ENCODE data around the gene C1QTNF3. TPM values are rescaled to one million over a fixed set of nuclear protein-coding genes. Genes with fewer than 3 reads are reported as not detected.
"Not testable (repeated sequence)": the region's sequence is repeated elsewhere in the genome, so short reads cannot be mapped to it uniquely, and the experiment has no call there.

C1QTNF3 gene
- polyA plus RNA-seq, 1 donor from 2014 or later, result 0.81 TPM

DNA sequence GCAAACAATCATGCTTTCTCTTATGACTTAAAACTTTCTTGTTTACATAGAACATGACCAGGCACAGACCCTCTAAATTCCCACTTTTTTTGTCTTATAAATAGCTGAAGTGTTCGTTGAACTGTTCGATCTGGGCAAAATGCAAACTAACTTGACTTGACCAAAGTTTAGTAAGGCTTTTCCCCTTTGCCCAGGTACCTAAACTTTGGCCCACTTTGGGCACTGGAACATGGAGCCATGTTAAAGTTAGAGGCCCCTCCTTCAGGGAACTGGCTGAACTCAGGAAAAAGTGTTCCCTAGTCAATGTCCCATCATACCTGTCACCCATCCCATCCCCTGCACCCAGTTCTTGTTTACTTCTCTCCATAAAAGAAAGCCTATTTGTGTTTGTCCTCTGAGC is 25.8 kb downstream of the C1QTNF3 start:
- Mint-ChIP-seq H3K36me3 (peaks cover 9% of the 10 kb centered on the region), H3K4me3 (no peak overlapping the region), H3K9me3 (peaks cover 0 to 6% (median 0%) of the 10 kb centered on the region in 3 donors), H3K4me1 (no peaks in the 10 kb centered on the region), H3K27me3 (no peaks in the 10 kb centered on the region), H3K27ac (no peak overlapping the region)

DNA sequence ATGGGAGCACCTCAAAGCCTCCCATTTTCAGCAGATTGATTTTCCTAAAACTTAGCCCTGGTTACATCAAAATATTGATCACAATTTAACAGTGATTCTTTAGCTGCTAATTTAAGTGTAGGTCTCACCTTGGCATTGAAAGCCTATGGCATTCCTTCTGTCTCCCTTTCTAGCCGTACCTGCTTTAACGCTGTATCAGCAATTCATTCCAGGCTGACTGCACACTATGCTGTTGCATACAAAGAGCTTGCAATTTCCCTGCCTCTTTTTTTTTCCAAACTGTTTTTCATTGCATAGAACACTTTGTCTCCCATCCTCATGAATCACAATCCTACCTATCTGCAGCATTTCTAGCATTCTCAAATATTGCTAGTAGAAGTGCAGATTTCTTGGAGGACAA is 26.3 kb downstream of the C1QTNF3 start:
- no peaks in the 10 kb centered on the region for H3K4me1 Mint-ChIP-seq
- no peak overlapping the region for H3K4me3 Mint-ChIP-seq

DNA sequence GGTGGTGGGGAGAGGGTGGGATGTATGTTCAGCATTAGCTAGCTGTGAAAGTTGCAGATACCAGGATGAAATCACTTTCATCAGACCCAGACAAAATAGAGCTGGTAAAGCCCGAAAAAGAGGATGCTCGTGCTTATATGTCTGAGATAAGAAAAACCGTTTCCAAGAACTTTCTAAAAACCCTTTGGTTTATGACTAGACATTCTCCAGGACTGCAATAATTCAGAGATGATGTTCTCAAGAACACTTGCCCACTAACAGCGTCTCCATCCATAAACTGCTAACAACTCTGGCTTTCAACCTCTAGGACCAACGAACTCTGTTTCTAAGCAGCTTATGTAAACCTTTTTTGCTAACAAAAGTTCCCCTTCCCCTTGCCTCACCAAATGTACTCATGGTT is 26.8 kb downstream of the C1QTNF3 start:
- no peak overlapping the region for H3K4me3 Mint-ChIP-seq
- no peak overlapping the region for H3K27ac Mint-ChIP-seq
- no peaks in the 10 kb centered on the region for H3K27me3 Mint-ChIP-seq
- peaks cover 9% of the 10 kb centered on the region for H3K36me3 Mint-ChIP-seq
- H3K4me1 Mint-ChIP-seq, result no peaks in the 10 kb centered on the region
- H3K9me3 Mint-ChIP-seq, result peaks cover 0 to 6% (median 0%) of the 10 kb centered on the region in 3 donors

More for the DNA sequence above, 26.3 kb downstream of the C1QTNF3 start:
- H3K36me3 Mint-ChIP-seq, result peaks cover 9% of the 10 kb centered on the region
- H3K27ac Mint-ChIP-seq, result no peak overlapping the region
- H3K27me3 Mint-ChIP-seq, result no peaks in the 10 kb centered on the region
- H3K9me3 Mint-ChIP-seq, result peaks cover 0 to 6% (median 0%) of the 10 kb centered on the region in 3 donors

DNA sequence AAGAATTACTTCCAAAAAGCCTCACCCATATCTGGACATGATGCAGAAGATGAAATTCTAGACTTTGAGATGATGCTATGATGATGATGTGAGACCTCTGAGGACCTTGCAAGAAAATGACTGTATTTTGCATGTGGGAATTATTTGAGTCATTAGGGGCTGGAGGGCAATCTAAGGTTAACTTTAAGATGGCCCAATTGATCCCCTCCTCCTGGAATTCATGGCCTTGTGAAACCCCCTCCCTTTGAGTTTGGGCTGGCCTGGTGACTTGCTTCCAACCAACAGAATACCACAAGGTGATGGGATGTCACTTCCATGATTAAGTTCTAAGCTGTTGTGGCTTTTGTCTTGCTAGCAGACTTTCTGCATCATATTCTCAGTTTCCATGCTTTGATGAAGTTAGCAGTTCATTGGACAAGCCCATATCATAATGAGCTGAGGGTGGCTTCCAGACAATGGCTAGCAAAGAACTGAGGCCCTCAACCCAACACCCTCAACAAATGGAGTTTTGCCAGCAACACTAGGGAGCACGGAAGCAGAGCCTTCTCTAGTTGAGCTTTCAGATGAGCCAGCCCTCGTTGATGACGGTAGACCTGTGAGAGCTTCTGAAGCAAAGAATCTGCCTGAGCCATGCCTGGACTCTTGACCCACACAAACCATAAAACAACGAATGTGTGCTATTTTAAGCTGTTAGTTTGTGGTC is 27.7 kb downstream of the C1QTNF3 start:
- Mint-ChIP-seq H3K9me3 (peaks cover 0 to 6% (median 0%) of the 10 kb centered on the region in 3 donors), H3K27me3 (no peaks in the 10 kb centered on the region), H3K4me1 (no peaks in the 10 kb centered on the region), H3K27ac (no peak overlapping the region), H3K36me3 (peaks cover 9% of the 10 kb centered on the region), H3K4me3 (no peak overlapping the region)

DNA sequence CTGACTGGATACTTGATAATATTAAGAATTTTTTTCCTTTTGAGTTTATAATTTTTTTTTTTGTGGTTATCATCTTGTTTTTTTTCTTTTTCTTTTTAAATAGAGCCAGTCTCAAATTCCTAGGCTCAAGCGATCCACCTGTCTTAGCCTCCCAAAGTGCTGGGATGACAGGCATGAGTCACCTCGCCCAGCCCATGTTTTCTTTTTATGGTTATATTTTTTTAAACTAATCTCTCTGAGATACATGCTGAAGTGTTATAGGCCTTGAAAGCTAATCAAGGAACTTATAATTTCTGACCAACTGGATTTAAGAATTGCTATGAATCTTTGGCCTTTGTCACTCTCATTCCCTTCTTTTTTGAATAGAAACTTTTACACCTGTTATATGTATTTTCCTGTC is 28.4 kb downstream of the C1QTNF3 start:
- peaks cover 7% of the 10 kb centered on the region for H3K36me3 Mint-ChIP-seq
- peaks cover 0 to 6% (median under 1%) of the 10 kb centered on the region in 3 donors for H3K9me3 Mint-ChIP-seq
- no peak overlapping the region for H3K27ac Mint-ChIP-seq
- no peaks in the 10 kb centered on the region for H3K27me3 Mint-ChIP-seq
- H3K4me3 Mint-ChIP-seq, result no peak overlapping the region
- peaks cover 0 to 2% (median 1%) of the 10 kb centered on the region in 3 donors for H3K4me1 Mint-ChIP-seq

DNA sequence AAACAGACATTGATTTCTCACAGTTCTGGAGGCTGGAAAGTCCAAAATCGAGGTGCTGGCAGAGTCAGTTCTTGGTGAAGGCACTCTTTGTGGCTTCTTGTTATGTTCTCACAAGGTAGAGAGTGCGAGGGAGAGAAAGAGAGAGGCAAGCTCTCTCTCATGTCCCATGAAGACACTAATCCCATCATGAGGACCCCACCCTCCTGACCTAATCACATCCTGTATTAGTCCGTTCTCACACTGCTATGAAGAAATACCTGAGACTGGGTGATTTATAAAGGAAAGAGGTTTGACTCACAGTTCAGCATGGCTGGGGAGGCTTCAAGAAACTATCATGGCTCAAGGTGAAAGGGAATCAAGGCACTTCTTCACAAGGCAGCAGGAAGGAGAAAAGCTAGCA is 29.5 kb downstream of the C1QTNF3 start:
- no peak overlapping the region for H3K4me3 Mint-ChIP-seq
- peaks cover 5 to 10% (median 8%) of the 10 kb centered on the region in 3 donors for H3K4me1 Mint-ChIP-seq
- H3K27ac Mint-ChIP-seq, result no peak overlapping the region
- peaks cover 0 to 6% (median 2%) of the 10 kb centered on the region in 3 donors for H3K9me3 Mint-ChIP-seq
- H3K27me3 Mint-ChIP-seq, result no peaks in the 10 kb centered on the region
- H3K36me3 Mint-ChIP-seq, result peaks cover 4% of the 10 kb centered on the region

DNA sequence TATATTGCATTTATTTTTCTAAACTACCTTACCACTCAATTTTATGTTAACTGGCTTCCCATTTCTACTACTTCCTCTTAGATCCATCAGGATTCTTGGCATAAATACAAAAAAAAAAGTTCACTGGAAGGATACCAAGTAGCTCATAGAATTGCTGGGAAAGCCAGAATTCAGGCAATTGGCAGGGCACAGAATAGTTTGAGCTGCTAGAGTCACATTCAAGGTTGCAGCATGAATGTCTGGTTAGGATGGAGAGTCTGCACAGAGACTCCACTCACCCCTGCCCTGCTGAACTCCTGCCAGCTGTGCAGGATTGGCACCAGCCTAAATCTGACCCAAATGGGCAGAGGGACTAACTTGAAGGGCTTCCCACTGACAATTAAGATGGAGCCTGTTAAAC is 30.2 kb downstream of the C1QTNF3 start:
- H3K27me3 Mint-ChIP-seq, result no peaks in the 10 kb centered on the region
- no peak overlapping the region for H3K4me3 Mint-ChIP-seq
- peaks cover 0 to 6% (median 2%) of the 10 kb centered on the region in 3 donors for H3K9me3 Mint-ChIP-seq
- H3K27ac Mint-ChIP-seq, result no peak overlapping the region
- peaks cover 4% of the 10 kb centered on the region for H3K36me3 Mint-ChIP-seq
- H3K4me1 Mint-ChIP-seq, result peaks cover 5 to 14% (median 12%) of the 10 kb centered on the region in 3 donors

DNA sequence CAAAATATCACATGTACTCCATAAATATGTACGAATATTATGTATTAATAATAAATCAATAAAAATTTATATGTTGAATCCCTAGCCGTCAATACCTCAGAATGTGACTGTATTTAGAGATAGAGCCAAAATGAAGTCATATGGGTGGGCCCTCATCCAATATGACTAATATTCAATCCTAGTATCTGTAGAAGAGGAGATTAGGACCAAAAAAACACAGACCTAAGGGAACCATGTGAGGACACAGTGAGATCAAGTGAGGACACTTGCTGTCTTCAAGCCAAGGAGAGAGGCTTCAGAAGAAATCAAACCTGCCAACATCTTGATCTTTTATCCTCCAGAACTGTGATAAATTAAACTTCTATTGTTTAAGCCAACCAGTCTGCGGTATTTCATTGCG is 31.5 kb downstream of the C1QTNF3 start:
- Mint-ChIP-seq H3K4me1 (peaks cover 10 to 19% (median 14%) of the 10 kb centered on the region in 3 donors), H3K27ac (no peak overlapping the region), H3K9me3 (peaks cover 0 to 6% (median 2%) of the 10 kb centered on the region in 3 donors), H3K27me3 (no peaks in the 10 kb centered on the region), H3K36me3 (peaks cover 4% of the 10 kb centered on the region), H3K4me3 (peak overlapping the region in 1 of 4 donors; percentile 36)

DNA sequence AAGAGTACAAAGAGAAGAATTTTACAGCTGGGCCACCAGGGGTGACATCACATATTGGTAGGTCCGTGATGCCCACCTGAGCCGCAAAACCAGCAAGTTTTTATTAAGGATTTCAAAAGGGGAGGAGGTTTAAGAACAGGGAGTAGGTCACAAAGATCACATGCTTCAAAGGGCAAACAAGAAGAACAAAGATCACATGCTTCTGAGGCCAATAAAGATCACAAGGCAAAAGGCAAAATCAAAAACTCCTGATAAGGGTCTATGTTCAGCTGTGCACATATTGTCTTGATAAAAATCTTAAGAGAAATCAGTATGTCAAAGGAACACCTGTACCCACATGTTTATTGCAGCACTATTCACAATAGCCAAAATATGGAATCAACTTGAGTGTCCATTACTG is 32.9 kb downstream of the C1QTNF3 start:
- H3K9me3 Mint-ChIP-seq, H3K27me3 Mint-ChIP-seq, H3K27ac Mint-ChIP-seq, H3K36me3 Mint-ChIP-seq: not testable (repeated sequence)
- Mint-ChIP-seq H3K4me3 (peak overlapping the region in 1 of 4 donors; percentile 98), H3K4me1 (peaks cover 10 to 19% (median 14%) of the 10 kb centered on the region in 3 donors)

DNA sequence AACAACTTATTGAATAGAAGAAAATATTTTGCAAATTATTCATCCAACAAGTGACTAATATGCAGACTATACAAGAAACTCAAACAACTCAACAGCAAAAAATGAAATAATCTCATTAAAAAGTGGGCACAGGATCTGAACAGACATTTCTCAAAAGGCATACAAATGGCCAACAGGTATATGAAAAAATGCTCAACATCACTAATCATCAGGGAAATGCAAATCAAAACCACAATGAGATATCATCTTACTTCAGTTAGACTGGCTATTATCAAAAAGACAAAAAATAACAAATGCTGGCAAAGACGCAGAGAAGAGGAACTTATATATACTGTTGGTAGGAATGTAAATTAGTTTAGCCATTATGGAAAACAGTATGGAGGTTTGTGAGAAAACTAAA is 33.4 kb downstream of the C1QTNF3 start:
- Mint-ChIP-seq H3K27me3 (no peaks in the 10 kb centered on the region), H3K36me3 (peaks cover 7% of the 10 kb centered on the region), H3K27ac (peak overlapping the region in 1 of 3 donors; percentile 3), H3K4me1 (peaks cover 10 to 19% (median 14%) of the 10 kb centered on the region in 3 donors), H3K9me3 (peaks cover 0 to 6% (median 2%) of the 10 kb centered on the region in 3 donors), H3K4me3 (peak overlapping the region in 1 of 4 donors; percentile 98)

DNA sequence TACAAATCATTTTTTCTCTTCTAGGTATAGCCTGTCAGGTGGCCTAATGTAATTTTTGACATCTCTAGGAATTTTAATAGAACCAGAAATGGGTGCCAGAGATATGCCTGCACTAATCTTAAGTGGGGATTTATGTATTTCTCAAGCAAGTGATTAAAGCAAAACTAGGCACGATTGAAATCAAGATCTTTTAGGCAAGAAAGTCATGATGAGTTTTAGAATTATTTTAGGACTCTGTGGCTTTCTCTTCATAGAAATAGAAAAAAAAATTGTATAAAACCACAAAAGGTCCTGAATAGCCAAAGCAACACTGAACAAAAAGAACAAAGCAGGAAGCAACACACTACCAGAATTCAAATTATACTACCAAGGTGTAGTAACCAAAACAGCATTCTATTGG is 34.2 kb downstream of the C1QTNF3 start:
- H3K4me3 Mint-ChIP-seq, result peak overlapping the region; percentile 94 to 99 (median 98)
- no peaks in the 10 kb centered on the region for H3K27me3 Mint-ChIP-seq
- peaks cover 10 to 19% (median 14%) of the 10 kb centered on the region in 3 donors for H3K4me1 Mint-ChIP-seq
- H3K27ac Mint-ChIP-seq, result peak overlapping the region; percentile 65 to 87 (median 85)
- peaks cover 8% of the 10 kb centered on the region for H3K36me3 Mint-ChIP-seq
- peaks cover 0 to 6% (median 2%) of the 10 kb centered on the region in 3 donors for H3K9me3 Mint-ChIP-seq

DNA sequence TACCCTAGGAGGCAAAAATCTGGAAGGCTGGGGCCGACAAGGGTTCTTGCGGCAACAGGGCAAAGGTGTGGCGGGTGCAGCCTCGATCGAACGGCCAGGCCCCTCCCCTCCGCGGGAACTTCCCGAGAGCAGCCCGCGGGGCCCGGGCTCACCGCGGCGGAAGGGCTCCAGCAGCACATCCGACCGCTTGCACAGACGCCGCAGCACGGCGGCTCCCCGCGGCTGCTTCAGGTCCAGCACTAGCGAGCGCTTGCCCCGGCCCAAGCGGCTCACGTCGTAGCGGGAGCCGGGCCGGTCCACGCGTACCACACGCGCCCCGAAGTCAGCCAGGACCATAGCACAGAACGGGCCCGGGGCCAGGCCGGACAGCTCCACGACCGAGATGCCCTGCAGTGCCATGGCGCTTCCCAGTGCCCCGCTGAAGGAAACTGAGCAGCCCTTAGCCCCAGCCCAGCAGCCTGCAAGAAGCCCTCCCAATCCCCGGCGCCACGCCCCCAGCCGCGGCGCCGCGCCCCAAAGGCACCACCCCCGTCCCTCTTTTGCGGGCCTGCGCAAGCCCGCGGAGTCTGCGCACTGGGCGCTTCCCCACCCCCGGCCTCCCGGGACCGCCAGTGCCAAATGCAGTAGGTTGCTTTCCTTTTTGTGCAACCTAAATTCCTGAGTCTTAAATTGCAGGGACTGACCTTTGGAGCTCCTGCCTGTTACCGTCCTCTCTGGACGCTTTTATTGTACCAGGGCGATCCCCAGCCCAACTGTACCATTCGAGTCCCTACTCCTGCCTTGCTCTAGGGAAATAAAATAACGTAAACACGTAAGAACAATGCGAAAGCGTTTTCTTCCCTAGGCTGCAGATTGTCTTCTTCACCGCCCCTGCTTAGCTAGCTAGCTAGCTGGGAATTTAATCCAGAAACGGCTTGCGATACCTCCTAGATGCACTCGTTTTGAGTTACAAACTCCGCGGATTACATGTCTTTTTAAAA is 35.1 kb downstream of the C1QTNF3 start, which contains the start of gene AMACR:
TSS of gene AMACR (minus strand) at position 430 of the 980 bp plus-strand sequence. CDS start at position 399, 31 bp downstream.
- peaks cover 4% of the 10 kb centered on the region for H3K36me3 Mint-ChIP-seq
- peak within 1 kb of the TSS; percentile 65 to 89 (median 85) for H3K27ac Mint-ChIP-seq
- H3K4me1 Mint-ChIP-seq, result peaks cover 10 to 19% (median 14%) of the 10 kb centered on the region in 3 donors
- H3K27me3 Mint-ChIP-seq, result no peaks in the 10 kb centered on the region
- H3K9me3 Mint-ChIP-seq, result peaks cover 0 to 2% (median 0%) of the 10 kb centered on the region in 3 donors
- H3K4me3 Mint-ChIP-seq, result peak within 1 kb of the TSS; percentile 94 to 99 (median 98)

DNA sequence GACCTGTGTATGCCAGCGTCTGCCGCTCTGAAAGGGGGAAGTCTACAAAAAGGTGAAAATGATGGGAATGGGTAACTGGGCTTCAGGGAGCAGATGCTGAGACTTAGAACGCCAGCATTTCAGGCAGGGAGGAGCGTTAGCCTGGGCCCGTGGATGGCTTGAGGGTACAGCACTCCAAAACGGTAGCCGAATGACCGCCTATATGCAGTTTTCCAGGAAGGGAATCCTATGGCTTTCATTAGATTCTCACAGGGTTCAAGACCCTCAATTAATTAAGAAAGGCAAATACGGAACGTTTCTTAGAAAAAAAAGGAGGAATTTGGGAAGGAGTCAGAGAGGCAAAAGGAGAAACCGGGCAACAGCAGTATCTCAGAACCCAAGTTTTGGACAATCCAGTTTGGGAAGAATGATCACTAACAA is 35.8 kb downstream of the C1QTNF3 start:
- peaks cover 10 to 19% (median 14%) of the 10 kb centered on the region in 3 donors for H3K4me1 Mint-ChIP-seq
- H3K27ac Mint-ChIP-seq, result peak overlapping the region; percentile 65 to 89 (median 66)
- H3K27me3 Mint-ChIP-seq, result no peaks in the 10 kb centered on the region
- peak overlapping the region; percentile 94 to 99 (median 98) for H3K4me3 Mint-ChIP-seq
- peaks cover 0 to 2% (median 0%) of the 10 kb centered on the region in 3 donors for H3K9me3 Mint-ChIP-seq
- peaks cover 4% of the 10 kb centered on the region for H3K36me3 Mint-ChIP-seq

DNA sequence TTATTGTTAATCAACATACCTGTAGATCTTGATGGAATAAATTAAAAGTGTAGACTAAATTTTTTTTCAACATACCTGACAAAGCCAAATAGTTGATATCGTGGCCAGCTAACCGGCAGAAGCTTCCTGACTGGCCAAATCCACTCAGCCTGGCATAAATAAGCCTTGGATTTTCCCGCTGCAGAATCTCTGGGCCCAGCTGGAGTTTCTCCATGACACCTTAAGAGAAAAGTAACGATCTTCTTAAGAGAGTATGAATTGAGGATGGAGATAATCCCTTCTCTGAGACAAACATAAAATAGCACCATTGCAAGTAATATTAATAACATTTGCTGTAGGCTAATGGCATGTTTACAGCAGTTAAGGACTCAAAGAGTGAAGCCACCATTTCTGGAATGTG is 37.3 kb downstream of the C1QTNF3 start:
- H3K4me3 Mint-ChIP-seq, result peak overlapping the region in 1 of 4 donors; percentile 61
- peaks cover 10 to 19% (median 14%) of the 10 kb centered on the region in 3 donors for H3K4me1 Mint-ChIP-seq
- no peak overlapping the region for H3K27ac Mint-ChIP-seq
- no peaks in the 10 kb centered on the region for H3K27me3 Mint-ChIP-seq
- H3K36me3 Mint-ChIP-seq, result peaks cover 4% of the 10 kb centered on the region
- peaks cover 0 to 2% (median 0%) of the 10 kb centered on the region in 3 donors for H3K9me3 Mint-ChIP-seq

DNA sequence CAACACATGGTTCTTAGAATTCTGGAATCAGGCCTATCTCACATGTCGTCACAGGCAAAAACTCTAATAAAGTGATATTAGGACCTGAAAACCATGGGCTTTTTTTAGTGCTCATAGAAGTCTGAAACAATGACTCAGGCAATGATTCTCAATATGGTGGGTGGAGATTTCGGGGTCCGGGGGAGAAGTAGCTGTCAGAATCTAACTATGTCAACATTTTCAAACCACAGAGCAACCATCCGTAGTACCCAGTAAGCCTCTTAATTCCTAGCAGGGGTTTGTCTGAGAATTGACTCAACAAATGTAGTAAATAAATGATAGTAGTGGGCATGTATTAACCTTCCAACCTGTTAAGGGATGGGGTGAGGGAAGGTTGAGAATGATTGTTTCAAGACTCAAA is 37.8 kb downstream of the C1QTNF3 start:
- no peak overlapping the region for H3K27ac Mint-ChIP-seq
- H3K36me3 Mint-ChIP-seq, result peaks cover 4% of the 10 kb centered on the region
- no peaks in the 10 kb centered on the region for H3K27me3 Mint-ChIP-seq
- H3K4me1 Mint-ChIP-seq, result peaks cover 10 to 19% (median 14%) of the 10 kb centered on the region in 3 donors
- H3K9me3 Mint-ChIP-seq, result peaks cover 0 to 2% (median 0%) of the 10 kb centered on the region in 3 donors
- H3K4me3 Mint-ChIP-seq, result peak overlapping the region in 1 of 4 donors; percentile 61

All from IgD-negative memory B cell (primary cell).